ENCODE results near the gene DGCR8.

DNA sequence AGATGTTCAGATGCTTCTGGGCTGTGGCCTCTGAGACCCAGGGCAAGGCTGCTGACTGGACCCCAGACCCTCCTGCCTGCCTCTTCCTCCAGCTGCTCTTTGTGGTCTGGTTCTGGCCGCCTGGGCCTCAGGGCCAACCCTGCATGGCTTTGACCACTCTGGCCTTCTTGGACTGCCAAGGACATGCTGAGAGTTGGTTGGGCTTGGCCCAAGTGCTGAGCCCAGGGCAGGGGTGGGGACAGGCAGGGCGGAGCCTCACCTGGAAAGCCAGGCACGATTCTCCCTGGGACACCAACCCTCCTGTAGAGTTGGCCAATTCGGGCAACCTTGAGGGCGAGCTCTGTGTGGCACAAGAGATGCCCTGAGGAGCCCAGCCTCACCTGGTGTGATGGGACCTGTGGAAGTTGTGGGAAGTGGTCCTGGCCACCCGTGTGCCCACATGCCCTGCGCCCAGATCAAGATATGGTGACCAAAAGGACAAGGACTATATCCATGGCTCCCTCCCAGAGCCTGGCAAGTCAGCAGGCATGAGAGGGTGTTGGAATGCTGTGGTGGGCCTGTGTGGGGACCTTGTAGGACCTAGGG is 47.5 kb upstream of the DGCR8 start:
- TF ChIP-seq, protein P1, sequence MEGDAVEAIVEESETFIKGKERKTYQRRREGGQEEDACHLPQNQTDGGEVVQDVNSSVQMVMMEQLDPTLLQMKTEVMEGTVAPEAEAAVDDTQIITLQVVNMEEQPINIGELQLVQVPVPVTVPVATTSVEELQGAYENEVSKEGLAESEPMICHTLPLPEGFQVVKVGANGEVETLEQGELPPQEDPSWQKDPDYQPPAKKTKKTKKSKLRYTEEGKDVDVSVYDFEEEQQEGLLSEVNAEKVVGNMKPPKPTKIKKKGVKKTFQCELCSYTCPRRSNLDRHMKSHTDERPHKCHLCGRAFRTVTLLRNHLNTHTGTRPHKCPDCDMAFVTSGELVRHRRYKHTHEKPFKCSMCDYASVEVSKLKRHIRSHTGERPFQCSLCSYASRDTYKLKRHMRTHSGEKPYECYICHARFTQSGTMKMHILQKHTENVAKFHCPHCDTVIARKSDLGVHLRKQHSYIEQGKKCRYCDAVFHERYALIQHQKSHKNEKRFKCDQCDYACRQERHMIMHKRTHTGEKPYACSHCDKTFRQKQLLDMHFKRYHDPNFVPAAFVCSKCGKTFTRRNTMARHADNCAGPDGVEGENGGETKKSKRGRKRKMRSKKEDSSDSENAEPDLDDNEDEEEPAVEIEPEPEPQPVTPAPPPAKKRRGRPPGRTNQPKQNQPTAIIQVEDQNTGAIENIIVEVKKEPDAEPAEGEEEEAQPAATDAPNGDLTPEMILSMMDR (IDR thresholded peaks at IDR 0.05; ENCODE audit: insufficient read depth, low read depth, low read length): no peak
- no peak for TF ChIP-seq EZH2 (IDR thresholded peaks at IDR 0.05; ENCODE audit: insufficient read depth, low read length)

Measured in astrocyte (in vitro differentiated cells and primary cell).